SK-N-DZ (cell line): Measurements from ENCODE around the gene TOPAZ1.
A peak's percentile ranks its signal among the peaks of the same experiment; 100 is the strongest.

Experiments
- DNase-seq: peaks from one replicate; pipeline ENCODE4 v3.0.0-alpha.2; 2015; ENCODE audit warnings: low spot score

The TOPAZ1 gene

DNA sequence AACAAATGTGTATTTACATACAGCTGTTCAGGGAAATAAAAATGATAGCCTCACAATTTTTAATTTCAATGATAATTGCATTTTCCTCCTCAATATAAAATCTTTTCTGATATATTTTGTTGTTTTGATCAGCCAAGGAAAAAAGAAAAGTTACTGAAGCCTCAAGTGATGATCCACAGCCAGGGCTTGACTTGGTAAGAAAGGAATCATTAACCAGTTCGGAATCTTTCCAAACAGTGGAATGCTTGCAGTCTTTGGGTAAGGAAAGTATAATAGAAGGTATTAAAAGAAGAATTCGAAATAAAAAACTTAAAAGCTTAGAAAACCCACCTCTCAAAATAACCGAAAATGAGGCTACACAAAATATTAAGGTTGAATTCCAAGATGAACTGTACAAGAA, 1.0 kb downstream of the TOPAZ1 start:
- no peak for DNase-seq

GRCh38 chr3:44248152-44248551, 6.5 kb downstream of the TOPAZ1 start:
- no peak for DNase-seq

DNA sequence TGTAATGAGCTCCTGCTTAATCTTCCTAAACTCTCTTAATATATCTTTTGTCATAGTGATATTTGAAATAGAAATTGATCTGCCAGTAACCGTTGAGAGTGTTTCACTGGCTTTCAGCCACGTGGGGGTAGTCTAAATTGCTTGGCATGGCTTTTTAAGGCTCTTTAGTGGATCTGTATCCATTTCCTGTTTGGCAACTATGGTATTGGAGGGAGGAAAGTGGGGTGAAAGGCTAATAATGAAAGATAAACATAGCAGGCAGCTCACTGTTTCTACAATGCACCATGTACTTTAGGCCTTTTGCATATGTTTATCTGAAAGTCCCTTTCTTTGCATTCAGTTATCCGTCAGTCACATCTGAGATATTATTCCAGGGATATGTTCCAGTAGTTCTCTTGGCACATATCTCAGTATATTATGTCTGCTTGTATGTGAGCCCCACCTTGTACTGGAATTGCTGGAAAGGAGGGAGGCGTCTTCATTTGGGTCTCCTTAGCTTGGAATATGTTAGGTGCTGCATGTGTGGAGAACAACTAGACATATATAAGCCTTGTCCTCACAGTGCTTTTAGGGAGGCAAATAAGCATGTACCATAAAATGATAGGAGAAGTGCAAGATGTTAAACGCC, 10.8 kb downstream of the TOPAZ1 start:
- no peak for DNase-seq

GRCh38 chr3:44259404-44259803, 17.7 kb downstream of the TOPAZ1 start:
- no peak for DNase-seq

GRCh38 chr3:44264146-44264545, 22.5 kb downstream of the TOPAZ1 start:
- no peak for DNase-seq

DNA sequence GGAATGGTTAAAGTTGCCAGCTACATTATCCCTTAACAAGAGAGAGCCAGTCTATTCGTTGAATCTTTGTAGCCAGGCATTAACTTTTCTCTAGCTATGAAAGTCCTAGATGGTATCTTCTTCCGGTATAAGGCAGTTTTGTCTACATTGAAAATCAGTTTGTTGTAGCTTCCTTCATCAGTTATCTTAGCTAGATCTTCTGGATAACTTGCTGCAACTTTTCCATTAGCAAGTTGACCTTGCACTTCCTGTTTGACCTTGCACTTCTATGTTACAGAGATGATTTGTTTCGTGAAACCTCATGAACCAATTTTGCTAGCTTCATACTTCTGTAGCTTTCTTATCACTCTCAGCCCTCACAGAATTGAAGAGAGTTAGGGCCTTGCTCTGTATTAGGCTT, 24.1 kb downstream of the TOPAZ1 start:
- no peak for DNase-seq

GRCh38 chr3:44272191-44272590, 30.5 kb downstream of the TOPAZ1 start:
- no peak for DNase-seq

GRCh38 chr3:44277925-44278324, 36.2 kb downstream of the TOPAZ1 start:
- no peak for DNase-seq

- no peak for DNase-seq
Measured at GRCh38 chr3:44280077-44280476, 38.4 kb downstream of the TOPAZ1 start.

GRCh38 chr3:44280631-44281030, 38.9 kb downstream of the TOPAZ1 start:
- DNase-seq = no peak

DNA sequence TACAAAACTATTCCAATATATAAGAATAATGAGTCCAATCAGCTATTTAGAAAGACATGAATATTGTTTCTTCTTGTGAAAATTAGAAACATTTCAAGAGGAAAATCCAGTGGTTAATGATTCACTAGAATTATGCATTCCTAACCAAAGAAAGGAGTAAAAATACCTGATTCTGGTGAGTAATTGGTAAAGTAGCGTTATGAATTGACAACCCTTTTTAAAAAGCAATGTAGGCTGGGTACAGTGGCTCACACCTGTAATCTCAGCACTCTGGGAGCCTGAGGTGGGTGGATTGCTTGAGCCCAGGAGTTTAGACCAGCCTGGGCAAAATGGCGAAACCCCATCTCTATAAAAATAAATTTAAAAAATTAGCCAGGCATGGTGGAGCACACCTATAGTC, 43.3 kb downstream of the TOPAZ1 start:
- DNase-seq = no peak

GRCh38 chr3:44289882-44290462, 48.3 kb downstream of the TOPAZ1 start:
- no peak for DNase-seq

DNA sequence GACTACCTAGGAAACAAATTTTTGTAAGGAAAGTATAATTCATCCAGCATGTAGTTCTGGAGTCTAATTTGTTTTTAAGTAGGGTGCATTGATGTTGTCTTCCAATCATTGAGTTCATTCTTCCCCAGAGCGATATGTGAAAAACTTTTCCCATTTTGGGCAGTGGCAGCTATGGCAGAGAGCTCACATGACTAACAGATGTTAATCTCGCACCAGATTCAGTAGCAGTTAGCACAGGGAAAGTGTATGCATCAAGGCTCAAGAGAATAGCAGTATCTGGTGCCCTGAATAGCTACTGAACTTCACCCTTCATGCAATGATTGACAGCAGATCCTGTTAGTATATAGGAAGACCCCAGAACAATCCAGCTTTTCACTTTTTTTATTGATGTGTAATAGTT, 50.6 kb downstream of the TOPAZ1 start:
- no peak for DNase-seq

- no peak for DNase-seq
Measured at GRCh38 chr3:44292947-44293346, 51.3 kb downstream of the TOPAZ1 start.

- no peak for DNase-seq
Measured at GRCh38 chr3:44297255-44297654, 55.6 kb downstream of the TOPAZ1 start.

DNA sequence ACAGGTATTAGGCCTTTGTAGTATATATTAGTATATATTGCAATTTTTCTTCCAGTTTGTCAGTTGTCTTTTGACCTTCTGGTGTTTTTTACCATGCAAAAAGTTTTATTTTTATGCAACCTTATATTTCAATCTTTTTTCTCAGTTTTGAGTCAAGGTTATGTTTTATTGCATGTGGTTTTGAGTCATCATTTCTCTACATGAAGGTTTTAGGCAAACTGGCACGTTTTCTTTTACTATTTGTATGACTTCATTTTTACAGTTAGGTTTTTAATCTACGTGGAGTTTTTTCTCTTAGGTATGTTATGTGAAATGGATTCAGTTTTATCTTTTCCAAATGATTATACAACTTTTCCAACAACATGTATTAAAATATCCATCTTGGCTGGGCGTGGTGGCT, 60.1 kb downstream of the TOPAZ1 start:
- no peak for DNase-seq

GRCh38 chr3:44309500-44309899, 67.8 kb downstream of the TOPAZ1 start:
- no peak for DNase-seq

DNA sequence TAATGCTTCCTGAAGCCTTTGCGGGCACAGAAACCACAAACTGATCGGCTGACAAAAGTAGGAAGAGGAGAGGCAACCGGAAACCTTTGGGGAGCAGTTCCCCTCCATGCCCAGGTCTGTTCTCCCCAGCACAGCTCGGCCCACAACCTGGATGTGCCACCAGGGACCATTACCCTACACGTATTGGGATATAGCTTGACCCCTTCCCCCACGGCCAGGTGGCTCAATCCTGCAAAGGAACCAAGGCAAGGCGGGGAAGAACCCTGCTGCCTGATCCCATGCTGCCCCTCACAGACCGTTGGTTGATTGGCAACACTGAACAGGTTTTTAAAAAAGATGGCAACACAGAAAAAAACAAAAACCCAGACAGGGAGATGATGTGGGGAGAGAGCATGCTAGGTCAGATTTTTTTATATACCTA, 77.2 kb downstream of the TOPAZ1 start:
- DNase-seq = no peak

DNA sequence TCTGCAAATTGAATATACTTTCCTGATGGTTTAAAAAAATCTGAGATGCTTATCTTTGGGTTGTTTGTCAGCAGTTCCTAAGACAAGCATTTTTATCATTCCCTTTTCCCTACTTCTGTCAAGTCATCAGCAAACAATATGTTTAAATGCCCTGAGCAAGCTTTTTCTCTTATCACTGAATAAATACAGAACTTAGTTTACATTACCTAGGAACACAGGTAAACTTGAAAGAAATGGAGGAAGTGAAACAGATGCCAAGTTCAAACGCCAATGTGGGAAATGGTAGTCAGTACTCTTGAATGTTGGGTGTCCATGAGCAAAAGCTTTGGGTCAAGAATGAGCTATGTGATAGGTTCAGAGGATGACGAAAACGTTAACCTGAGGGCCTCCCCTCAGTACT, 79.6 kb downstream of the TOPAZ1 start:
- DNase-seq = no peak

DNA sequence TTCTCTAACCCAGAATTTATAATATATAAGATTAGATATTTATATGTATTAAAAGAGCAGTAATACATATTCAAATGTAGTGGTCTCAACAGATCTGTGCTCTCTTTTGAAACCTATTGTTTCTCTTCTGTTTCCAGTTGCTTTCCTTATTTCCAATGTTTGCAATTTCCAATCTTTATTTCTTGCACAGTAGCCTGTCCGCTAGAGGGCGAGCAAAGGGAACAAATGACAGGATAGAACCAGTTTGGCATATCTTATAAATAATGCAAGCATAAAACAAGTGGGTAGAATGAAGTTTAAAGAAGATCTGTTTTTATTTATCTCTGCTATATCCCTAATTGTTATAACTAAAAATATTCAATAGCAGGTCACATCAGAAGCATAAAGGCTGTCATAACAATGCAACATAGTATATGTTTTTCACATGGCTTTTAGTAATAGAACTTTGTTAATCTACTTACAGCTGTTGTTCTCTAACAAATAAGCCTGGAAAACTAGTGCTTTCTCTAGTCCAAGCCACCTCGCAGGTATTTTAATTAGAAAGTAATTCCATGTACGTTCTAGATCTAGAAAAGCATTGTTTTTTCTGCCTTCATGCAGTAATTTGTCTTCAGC, 81.8 kb downstream of the TOPAZ1 start:
- DNase-seq = peak; percentile 29

- DNase-seq = no peak
Measured at GRCh38 chr3:44324584-44324983, 82.9 kb downstream of the TOPAZ1 start.

DNA sequence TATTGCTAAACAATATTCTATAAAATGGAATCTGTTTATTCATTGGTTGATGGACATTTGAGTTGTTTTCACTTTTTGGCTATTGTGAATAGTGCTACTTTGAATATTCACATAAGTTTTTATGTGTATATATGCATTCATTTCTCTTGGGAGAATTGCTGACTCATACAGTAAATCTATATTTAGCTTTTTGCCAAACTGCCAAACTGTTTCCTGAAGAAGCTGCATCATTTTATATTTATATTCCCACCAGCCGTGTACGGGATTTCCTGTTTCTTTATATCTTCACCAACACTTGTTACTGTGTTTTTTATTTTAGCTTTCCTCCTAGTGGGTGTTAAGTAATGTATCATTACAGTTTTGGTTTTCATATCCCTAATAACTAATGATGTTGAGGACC, 84.3 kb downstream of the TOPAZ1 start:
- no peak for DNase-seq

DNA sequence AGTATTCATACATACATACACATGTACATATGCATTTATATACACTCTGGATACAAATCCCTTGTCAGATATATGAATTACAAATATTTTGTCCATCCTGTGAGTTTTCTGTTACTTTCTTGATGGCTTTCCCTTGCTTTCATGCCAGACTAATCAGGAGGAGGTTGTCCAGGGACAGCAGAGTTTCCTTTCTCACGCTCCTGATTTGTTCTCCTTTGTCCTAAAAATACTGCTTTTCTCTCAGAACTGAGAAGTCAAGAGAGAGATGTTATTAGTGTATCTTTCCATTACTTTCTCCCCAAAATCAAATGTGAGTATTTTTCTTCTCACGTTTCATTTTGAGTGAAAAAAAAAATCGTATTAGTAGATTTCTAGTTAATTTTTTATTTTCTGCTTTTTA, 84.8 kb downstream of the TOPAZ1 start:
- DNase-seq = no peak
